ENCODE measurements around the gene PDXK.

DNA sequence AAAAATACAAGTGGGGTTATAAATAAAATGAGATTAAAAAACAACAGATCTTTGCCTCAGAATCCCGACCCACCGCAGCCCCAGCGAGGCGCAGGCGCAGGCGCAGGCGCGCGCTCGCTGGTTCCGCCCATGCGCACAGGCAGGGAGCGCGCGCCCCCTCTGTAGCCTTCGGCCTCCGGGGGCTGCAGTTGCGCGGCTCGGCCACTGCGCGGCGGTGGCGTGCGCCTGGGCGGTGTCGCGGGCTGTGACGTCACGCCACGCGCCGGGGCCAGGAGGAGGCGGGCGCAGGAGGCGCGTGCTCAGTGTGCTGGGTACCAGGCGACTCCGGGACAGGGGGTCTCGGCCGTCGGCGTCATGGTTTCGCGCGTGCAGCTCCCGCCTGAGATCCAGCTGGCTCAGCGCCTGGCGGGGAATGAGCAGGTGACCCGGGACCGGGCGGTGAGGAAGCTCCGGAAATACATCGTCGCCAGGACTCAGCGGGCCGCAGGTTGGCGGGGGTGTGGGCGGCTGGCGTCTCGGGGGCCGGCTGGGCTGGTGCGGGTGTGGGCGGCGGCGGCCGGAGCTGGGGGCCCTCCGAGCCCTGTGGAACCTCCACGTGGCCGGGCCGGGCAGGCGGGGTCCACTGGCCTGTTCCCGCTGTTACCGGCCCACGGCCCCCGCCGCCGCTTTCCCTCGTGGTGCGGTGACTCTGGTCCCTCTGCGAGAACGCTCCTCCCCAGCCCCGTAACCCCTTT, 70.5 kb downstream of the PDXK start, which contains the start of gene RRP1:
- TF ChIP-seq, protein P1, sequence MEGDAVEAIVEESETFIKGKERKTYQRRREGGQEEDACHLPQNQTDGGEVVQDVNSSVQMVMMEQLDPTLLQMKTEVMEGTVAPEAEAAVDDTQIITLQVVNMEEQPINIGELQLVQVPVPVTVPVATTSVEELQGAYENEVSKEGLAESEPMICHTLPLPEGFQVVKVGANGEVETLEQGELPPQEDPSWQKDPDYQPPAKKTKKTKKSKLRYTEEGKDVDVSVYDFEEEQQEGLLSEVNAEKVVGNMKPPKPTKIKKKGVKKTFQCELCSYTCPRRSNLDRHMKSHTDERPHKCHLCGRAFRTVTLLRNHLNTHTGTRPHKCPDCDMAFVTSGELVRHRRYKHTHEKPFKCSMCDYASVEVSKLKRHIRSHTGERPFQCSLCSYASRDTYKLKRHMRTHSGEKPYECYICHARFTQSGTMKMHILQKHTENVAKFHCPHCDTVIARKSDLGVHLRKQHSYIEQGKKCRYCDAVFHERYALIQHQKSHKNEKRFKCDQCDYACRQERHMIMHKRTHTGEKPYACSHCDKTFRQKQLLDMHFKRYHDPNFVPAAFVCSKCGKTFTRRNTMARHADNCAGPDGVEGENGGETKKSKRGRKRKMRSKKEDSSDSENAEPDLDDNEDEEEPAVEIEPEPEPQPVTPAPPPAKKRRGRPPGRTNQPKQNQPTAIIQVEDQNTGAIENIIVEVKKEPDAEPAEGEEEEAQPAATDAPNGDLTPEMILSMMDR (IDR thresholded peaks at IDR 0.05), result peak; percentile 65 to 100 (median 98)
- TF ChIP-seq POLR2A (IDR thresholded peaks at IDR 0.05) (peak; percentile 12), POLR2AphosphoS5 (IDR thresholded peaks at IDR 0.05) (peak; percentile 70 to 86 (median 81))

All from breast epithelium (tissue), 3 donors.